Endodermal cell (in vitro differentiated cells): ENCODE data around the gene SH3PXD2B. TPM values are rescaled to one million over a fixed set of nuclear protein-coding genes. Genes with fewer than 3 reads are reported as not detected.

Source experiments
- DNase-seq: peaks from one replicate; pipeline ENCODE4 v3.0.0-alpha.2; 2017
- H3K27ac ChIP-seq: 2 replicates; pipeline ENCODE4 v1.5.1; 2013; ENCODE audit warnings: mild to moderate bottlenecking, low read depth, low read length, moderate library complexity
- H3K27me3 ChIP-seq: 2 replicates; pipeline ENCODE4 v1.6.1; 2013; ENCODE audit warnings: mild to moderate bottlenecking, low read length, moderate library complexity; ENCODE audit not compliant: insufficient read depth, control insufficient read depth, poor library complexity, severe bottlenecking
- H3K36me3 ChIP-seq: 2 replicates; pipeline ENCODE4 v1.7.0; 2013; ENCODE audit warnings: mild to moderate bottlenecking, low read length, moderate library complexity; ENCODE audit not compliant: control insufficient read depth, insufficient read depth
- H3K4me1 ChIP-seq: one replicate; pipeline ENCODE4 v1.7.0; 2013; ENCODE audit warnings: low read length; ENCODE audit not compliant: control insufficient read depth, insufficient read depth
- H3K4me3 ChIP-seq: 2 replicates; pipeline ENCODE4 v1.5.1; 2013; ENCODE audit warnings: mild to moderate bottlenecking, low read length, moderate library complexity
- H3K9ac ChIP-seq: 2 replicates; pipeline ENCODE4 v1.6.1; 2013; ENCODE audit warnings: mild to moderate bottlenecking, low read length, moderate library complexity; ENCODE audit not compliant: poor library complexity, severe bottlenecking; ENCODE audit errors: extremely low read depth
- H3K9me3 ChIP-seq: 2 replicates; pipeline ENCODE4 v1.6.1; 2013; ENCODE audit warnings: mild to moderate bottlenecking, low read length, moderate library complexity; ENCODE audit not compliant: control insufficient read depth
- H3K27ac Mint-ChIP-seq: 2 replicates; pipeline ENCODE4 v1.8.0; 2020; ENCODE audit warnings: mixed read lengths
- H3K27me3 Mint-ChIP-seq: 2 replicates; pipeline ENCODE4 v1.8.0; 2021; ENCODE audit warnings: mild to moderate bottlenecking, mixed read lengths; ENCODE audit not compliant: insufficient read depth
- H3K36me3 Mint-ChIP-seq: 2 replicates; pipeline ENCODE4 v1.8.0; 2020; ENCODE audit warnings: low read depth, mixed read lengths
- H3K4me1 Mint-ChIP-seq: 2 replicates; pipeline ENCODE4 v1.8.0; 2020; ENCODE audit warnings: mixed read lengths
- H3K4me3 Mint-ChIP-seq: 2 replicates; pipeline ENCODE4 v1.8.0; 2020; ENCODE audit warnings: mild to moderate bottlenecking, moderate library complexity, mixed read lengths
- H3K9me3 Mint-ChIP-seq: 2 replicates; pipeline ENCODE4 v1.8.0; 2020; ENCODE audit warnings: mild to moderate bottlenecking, mixed read lengths
- CTCF ChIP-seq: fragments of 200-600 bp; sonication (generic); conservative IDR thresholded peaks from 2 replicates; pipeline ENCODE4 v1.5.0; 2021; ENCODE audit warnings: antibody characterized with exemption, mild to moderate bottlenecking
- WGBS, 2 experiments: methylation state at CpG; one replicate each; pipeline versions ENCODE4 v1.1.5 to v1.1.7; 2013; ENCODE audit warnings: missing lambda C conversion rate in 2 of 2, mixed read lengths in 1 of 2; ENCODE audit not compliant: insufficient coverage in 1 of 2, insufficient read length in 1 of 2; 5-methylcytosine and 5-hydroxymethylcytosine counted together
- total RNA-seq, 2 donors: library from RNA; stranded (reverse); fragmentation: NEBNext Ultra II Directional in 1 of 2; extraction: Animal tissue kit (Norgen Biotek cat#: 25700) in 1 of 2; gene quantifications; 2 replicates in 1 of 2; 3 replicates in 1 of 2; pipeline ENCODE4 v1.2.1, GENCODE V29; 2021

The SH3PXD2B gene
- total RNA-seq, 2 donors from 2014 or later = 62.2 to 74.9 TPM

- no peaks in the 10 kb centered on the region for H3K27me3 Mint-ChIP-seq
- Histone ChIP-seq H3K9me3 (no peaks in the 10 kb centered on the region), H3K27ac (no peak overlapping the region), H3K36me3 (peaks cover 59% of the 10 kb centered on the region), H3K27me3 (no peaks in the 10 kb centered on the region), H3K4me3 (no peak overlapping the region), H3K4me1 (no peaks in the 10 kb centered on the region), H3K9ac (no peak overlapping the region)
- H3K36me3 Mint-ChIP-seq = peaks cover 57% of the 10 kb centered on the region
- H3K4me1 Mint-ChIP-seq = peaks cover 3% of the 10 kb centered on the region
- DNase-seq = no peak
- WGBS, 2 experiments = 91 to 94% methylated on average over 4 of the region's 4 CpGs
- no peaks in the 10 kb centered on the region for H3K9me3 Mint-ChIP-seq
- H3K4me3 Mint-ChIP-seq = no peak overlapping the region
- no peak overlapping the region for H3K27ac Mint-ChIP-seq
- no peak for TF ChIP-seq CTCF
Measured at GRCh38 chr5:172362755-172363154, 91.6 kb downstream of the SH3PXD2B start.

DNA sequence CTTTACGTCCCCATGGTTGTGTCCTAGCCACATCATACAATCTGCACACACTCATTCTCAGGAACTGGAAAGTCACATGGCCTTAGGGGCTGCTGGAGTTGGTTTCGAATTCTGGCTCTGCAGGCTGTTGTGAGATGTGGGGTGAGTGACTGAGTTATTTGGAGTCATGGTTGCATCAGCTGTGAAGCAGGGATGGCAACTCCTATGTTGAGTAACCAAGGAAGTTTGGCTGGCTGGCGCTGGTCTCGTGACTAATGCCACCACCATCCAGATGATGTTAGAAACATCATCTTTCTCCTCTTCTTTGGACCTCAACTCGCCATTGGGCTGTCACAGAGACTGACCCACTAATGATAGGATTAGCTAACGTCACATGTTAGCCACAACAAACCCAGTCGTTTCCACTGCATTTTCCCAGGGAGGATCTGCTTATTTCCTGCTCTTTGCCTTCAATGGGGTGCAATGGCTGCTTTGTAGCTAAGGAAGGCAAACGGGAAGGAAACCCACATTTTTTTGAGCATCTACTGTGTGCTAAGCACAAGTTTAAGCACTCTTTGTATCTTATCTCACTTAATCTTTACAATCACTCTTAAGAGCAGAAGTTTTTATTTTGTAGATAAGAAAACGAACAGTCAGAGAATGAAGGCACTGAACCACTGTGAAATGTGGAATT is 92.6 kb downstream of the SH3PXD2B start:
- H3K9me3 ChIP-seq = no peaks in the 10 kb centered on the region
- TF ChIP-seq CTCF = no peak
- peaks cover 55% of the 10 kb centered on the region for H3K36me3 Mint-ChIP-seq
- H3K27ac ChIP-seq = no peak overlapping the region
- no peak overlapping the region for H3K4me3 Mint-ChIP-seq
- H3K4me1 ChIP-seq = no peaks in the 10 kb centered on the region
- no peaks in the 10 kb centered on the region for H3K27me3 ChIP-seq
- H3K9ac ChIP-seq = no peak overlapping the region
- 90 to 92% methylated on average over 5 to 9 of the region's 9 CpGs for WGBS, 2 experiments
- no peak overlapping the region for H3K4me3 ChIP-seq
- H3K9me3 Mint-ChIP-seq = no peaks in the 10 kb centered on the region
- H3K4me1 Mint-ChIP-seq = peaks cover 3% of the 10 kb centered on the region
- H3K27me3 Mint-ChIP-seq = no peaks in the 10 kb centered on the region
- no peak for DNase-seq
- peaks cover 64% of the 10 kb centered on the region for H3K36me3 ChIP-seq
- H3K27ac Mint-ChIP-seq = peak overlapping the region; percentile 42

- Mint-ChIP-seq H3K36me3 (peaks cover 75% of the 10 kb centered on the region), H3K27me3 (no peaks in the 10 kb centered on the region), H3K4me3 (no peak overlapping the region), H3K27ac (no peak overlapping the region), H3K9me3 (no peaks in the 10 kb centered on the region), H3K4me1 (peaks cover 3% of the 10 kb centered on the region)
- TF ChIP-seq CTCF = no peak
- Histone ChIP-seq H3K4me3 (no peak overlapping the region), H3K36me3 (peaks cover 84% of the 10 kb centered on the region), H3K27me3 (no peaks in the 10 kb centered on the region), H3K4me1 (no peaks in the 10 kb centered on the region), H3K9me3 (no peaks in the 10 kb centered on the region), H3K27ac (no peak overlapping the region), H3K9ac (no peak overlapping the region)
- WGBS, 2 experiments = 92% methylated on average over 5 to 7 of the region's 7 CpGs
- DNase-seq = no peak
Measured at GRCh38 chr5:172358345-172358744, 96.0 kb downstream of the SH3PXD2B start.
